ENCODE measurements around the gene BCAP31.
"Not testable (repeated sequence)": the region's sequence is repeated elsewhere in the genome, so short reads cannot be mapped to it uniquely, and the experiment has no call there.

BCAP31 gene

DNA sequence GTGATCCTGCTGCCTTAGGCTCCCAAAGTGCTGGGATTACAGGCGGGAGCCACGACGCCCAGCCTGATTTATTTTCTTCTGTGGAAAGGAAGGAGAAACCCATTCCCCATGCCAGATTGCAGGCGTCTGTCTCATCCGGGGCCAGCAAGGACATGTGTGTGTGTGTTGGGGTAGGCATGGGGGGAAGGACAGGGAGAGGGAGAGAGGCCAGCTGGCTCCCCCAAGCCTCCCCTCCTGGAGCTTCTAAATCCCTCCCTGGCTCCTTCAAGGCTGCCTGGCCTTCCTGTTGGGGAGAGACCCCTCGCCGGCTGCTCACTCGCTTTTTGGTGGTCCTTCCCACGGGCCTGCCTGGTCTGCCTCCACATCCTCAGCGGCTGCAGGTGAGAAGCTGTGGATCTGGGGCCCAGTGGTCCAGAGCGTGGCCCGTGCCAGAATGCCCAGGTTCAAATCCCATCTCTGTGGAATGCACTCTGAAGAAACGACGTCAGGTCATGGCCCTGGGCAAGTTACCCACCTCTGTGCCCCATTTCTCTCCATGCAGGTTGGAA lies 38.5 kb upstream of the BCAP31 start:
- no peak for DNase-seq

- no peak for DNase-seq
Measured at GRCh38 chrX:153761863-153762262, 37.7 kb upstream of the BCAP31 start.

- DNase-seq, result no peak
Measured at GRCh38 chrX:153755136-153755535, 30.9 kb upstream of the BCAP31 start.

- DNase-seq, result no peak
Measured at GRCh38 chrX:153750127-153750774, 26.1 kb upstream of the BCAP31 start.

DNA sequence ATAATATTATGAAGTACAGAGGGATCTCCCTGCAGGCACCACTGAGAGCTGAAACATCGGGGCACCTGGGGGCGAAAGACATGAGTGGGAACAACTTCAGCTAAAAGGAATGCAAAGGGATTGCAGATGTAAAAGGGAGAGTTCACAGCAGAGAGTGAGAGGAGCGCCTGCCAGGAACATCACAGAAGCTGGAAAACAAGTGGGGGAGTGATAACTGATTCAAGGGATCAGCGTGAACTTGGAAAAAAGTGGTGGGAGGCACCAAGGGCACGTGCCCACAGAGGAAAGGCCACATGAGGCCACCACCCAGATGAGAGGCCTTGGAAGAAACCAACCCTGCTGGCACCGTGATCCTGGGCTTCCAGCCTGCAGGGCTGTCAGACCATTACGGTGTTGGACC lies 24.8 kb upstream of the BCAP31 start:
- DNase-seq, result not testable (repeated sequence)

DNA sequence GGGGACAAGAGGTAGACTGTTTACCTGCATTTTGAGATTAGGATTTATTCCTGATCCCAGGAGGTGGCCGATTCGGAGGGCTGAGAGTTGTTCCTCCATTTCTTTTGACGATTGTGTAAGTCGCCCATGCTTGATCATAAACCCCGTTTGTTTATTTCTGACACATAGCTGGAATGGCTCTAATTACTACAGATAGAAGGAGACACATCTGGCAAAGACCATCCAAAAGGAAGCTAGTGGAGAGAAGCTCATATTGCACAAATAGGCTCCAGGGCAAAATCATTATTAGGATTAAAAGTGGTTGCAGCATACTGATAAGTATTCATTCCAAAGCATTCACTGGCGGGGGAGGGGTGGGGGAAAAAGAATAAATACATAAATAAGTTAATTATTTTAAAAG lies 22.8 kb upstream of the BCAP31 start:
- DNase-seq, result not testable (repeated sequence)

- DNase-seq, result no peak
Measured at GRCh38 chrX:153746359-153746758, 22.2 kb upstream of the BCAP31 start.

DNA sequence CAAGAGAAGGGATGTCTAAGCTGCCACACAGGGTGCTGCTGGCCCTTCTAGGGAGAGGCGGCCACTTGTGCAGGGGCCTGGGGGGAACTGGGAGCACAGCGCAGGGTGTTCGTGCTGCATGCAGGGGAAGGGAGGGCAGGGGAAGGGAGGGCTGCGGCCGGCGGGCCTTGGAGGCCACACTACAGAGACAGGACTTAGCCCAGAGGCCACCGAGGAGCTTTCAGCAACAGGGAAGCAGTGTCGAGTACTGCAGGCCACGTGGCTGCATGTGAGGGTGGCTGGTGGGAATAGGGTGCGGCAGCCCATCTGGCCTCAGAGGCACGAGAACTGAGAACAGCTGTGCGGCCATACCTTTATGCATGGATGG lies 20.9 kb upstream of the BCAP31 start:
- DNase-seq, result not testable (repeated sequence)

DNA sequence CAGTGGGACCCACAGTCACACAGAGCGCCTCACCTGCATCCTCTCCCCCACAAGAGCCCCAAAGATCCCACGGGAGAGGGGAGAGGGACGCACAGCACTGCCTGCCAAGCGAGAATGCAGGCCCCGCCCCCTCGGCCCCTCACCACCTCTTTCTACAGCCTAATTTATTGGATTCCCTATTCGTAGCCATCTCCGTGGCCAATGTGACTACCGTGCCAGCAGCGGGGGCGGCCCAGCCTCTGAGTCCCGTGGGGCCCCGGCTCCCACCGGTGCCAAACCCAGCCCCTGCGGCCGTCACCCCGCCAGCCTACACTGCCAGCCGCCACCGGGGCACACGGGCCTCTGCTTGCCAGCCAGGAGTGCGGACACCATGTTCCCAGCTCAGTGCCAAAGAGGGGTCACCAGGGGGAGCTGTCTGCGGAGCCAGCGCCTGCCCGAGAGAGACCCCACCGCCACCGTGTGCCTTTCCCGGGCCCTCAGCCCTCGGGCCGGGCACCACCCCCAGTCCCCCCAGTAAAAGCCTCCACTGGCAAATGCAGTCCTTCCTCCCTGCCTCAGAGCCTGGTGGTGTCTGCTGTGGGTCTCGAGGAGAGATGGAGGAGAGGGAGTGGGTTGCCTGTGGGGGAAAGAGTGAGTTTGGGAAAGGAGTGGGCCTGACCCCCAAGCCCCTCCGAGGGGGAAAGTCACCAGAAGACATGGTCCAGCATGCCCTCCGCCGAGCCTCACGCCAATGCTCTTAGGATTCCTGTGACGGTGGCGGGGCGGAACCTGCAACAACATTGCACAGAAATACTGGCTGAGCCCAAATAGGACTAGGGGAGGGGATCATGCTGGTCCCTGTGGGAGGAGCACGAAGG lies 20.3 kb upstream of the BCAP31 start:
- DNase-seq, result peak; percentile 18

- DNase-seq, result peak; percentile 20
Measured at GRCh38 chrX:153743468-153744209, 19.5 kb upstream of the BCAP31 start.

DNA sequence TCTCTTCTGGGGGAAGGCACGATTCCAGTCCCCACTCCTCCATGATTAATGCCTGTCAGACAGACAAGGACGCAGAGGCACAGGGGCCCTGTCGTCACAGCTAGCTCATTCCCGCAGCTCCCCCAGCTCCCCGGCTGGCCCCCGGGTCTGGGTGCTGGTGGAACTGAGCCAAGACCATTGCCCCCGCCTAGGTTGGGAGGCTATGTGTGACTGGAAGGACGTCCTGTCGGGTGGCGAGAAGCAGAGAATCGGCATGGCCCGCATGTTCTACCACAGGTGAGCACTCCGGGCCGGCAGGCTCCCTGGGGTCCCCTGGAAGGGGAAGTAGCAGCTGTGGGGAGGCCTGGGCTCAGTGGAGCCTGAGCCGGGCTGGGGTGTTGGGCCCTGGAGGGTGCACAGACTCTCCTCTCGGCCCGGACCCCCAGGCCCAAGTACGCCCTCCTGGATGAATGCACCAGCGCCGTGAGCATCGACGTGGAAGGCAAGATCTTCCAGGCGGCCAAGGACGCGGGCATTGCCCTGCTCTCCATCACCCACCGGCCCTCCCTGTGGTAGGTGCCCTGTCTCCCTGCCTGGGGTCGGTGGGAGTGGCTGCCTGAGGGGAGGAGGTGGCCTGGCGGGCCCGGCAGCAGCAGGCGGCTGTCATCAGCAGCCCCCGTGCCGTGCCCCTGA lies 18.7 kb upstream of the BCAP31 start:
- DNase-seq, result not testable (repeated sequence)

GRCh38 chrX:153742111-153742510 lies 17.9 kb upstream of the BCAP31 start:
- not testable (repeated sequence) for DNase-seq

- no peak for DNase-seq
Measured at GRCh38 chrX:153741446-153741845, 17.3 kb upstream of the BCAP31 start.

- DNase-seq, result no peak
Measured at GRCh38 chrX:153740631-153741222, 16.5 kb upstream of the BCAP31 start.

- no peak for DNase-seq
Measured at GRCh38 chrX:153739754-153740486, 15.7 kb upstream of the BCAP31 start.

GRCh38 chrX:153738056-153738605 lies 13.9 kb upstream of the BCAP31 start:
- no peak for DNase-seq

DNA sequence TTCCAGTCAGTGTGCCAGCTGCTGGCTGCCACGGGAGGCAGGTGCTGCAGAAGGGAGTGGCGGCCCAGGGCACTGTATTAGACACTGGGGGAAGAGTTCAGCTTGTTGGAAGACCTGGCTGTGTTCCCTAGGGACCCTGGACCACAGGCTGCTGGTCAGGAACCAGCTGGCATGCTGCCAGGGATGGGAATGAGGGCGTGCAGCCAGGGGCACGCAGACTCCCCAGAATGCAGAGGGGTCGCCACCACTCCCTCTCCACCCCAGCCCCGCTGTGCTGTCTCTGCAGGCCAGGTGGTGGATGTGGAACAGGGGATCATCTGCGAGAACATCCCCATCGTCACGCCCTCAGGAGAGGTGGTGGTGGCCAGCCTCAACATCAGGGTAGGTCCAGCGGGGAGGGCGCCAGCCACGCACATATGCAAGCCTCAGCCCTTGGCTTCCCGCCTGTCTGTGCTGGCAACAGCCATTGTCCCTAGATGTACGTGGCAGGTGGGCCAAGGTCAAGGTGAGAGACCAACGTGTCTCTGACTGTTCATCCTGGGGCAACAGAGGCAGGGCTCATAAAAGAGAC lies 12.8 kb upstream of the BCAP31 start:
- DNase-seq, result no peak

DNA sequence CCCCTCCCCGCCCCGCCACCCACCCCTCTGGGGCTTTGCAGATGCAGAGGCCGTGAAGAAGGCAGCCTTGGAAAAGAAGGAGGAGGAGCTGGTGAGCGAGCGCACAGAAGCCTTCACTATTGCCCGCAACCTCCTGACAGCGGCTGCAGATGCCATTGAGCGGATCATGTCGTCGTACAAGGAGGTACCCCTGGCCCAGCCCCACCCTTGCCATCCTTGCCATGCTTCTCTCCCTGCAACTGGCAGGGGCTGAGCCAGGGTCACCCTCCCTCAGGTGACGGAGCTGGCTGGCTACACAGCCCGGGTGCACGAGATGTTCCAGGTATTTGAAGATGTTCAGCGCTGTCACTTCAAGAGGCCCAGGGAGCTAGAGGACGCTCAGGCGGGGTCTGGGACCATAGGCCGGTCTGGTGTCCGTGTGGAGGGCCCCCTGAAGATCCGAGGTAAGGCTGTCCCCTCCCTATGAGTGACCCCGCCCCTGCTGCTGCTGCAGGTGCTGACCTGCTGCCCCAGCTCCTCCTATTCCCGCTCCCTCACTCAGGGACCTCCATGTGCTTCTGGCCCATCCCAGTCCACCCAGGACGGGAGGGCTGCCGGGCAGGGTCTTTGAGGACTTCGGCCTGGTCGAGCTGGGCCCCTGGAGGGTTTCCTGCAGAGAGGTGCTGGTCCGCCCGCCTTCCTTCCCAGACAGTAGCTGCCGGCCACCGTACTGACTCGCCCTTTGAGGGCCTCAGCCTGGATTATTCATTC lies 12.1 kb upstream of the BCAP31 start:
- DNase-seq, result no peak

GRCh38 chrX:153735274-153735673 lies 11.1 kb upstream of the BCAP31 start:
- peak; percentile 39 for DNase-seq

GRCh38 chrX:153734871-153735270 lies 10.7 kb upstream of the BCAP31 start:
- DNase-seq, result no peak
